ENCODE data around the gene CCDC78.
A peak's percentile ranks its signal among the peaks of the same experiment; 100 is the strongest.

CCDC78 gene

DNA sequence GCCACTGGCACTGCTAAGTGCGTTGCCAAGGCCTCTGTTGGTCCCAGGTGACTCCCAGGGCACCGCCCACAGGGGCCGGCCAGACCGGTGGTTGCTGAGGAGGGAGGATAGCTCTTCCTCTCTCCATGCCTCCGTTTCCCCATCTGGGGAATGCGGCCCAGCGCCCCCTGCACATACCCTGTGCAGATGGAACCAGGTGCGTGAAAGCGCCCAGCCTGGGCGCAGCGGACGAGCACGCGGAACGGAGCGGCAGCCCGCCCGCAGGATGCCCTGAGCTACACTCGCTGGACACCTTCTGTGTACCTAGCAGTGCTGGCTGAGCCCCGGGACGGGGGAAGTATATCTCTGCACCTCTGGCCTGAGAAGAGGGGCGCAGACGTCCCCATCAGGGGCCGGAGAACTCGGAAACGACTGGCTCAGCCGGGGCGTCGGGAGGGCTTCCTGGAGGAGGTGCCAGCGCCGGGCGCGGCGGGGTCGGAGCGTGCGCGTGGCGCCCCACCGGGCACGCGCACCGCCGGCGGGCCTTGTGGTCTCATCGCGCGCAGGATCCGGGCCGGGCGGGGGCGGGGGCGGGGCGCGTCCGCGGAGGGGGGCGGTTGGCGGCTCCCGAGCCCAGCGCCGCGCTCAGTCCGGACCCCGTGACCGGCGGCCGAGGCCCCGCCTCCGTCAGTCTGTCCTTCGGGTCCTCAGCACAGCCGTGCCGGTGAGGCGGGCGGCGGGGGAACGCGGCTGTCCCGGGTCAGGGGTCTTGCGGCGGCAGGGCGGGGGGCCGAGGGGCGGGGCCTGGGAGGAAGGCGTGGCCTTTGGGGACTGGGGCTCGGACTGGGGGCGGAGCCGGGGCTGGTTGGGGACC is at the start of gene CCDC78, which contains the start of gene HAGHL:
TSS of gene CCDC78 (minus strand) at position 6 of the 853 bp plus-strand sequence. CDS start 76 bp downstream, outside the sequence.
TSS of gene HAGHL (plus strand) at position 669 of the 853 bp plus-strand sequence. CDS start 404 bp downstream, outside the sequence.
- Mint-ChIP-seq H3K27me3 (no peaks in the 10 kb centered on the region), H3K9me3 (no peaks in the 10 kb centered on the region), H3K27ac (peak within 1 kb of the TSS; percentile 70), H3K4me3 (peak within 1 kb of the TSS; percentile 84), H3K36me3 (peaks cover 6% of the 10 kb centered on the region), H3K4me1 (peaks cover 36% of the 10 kb centered on the region)
- peak; percentile 62 for ATAC-seq

DNA sequence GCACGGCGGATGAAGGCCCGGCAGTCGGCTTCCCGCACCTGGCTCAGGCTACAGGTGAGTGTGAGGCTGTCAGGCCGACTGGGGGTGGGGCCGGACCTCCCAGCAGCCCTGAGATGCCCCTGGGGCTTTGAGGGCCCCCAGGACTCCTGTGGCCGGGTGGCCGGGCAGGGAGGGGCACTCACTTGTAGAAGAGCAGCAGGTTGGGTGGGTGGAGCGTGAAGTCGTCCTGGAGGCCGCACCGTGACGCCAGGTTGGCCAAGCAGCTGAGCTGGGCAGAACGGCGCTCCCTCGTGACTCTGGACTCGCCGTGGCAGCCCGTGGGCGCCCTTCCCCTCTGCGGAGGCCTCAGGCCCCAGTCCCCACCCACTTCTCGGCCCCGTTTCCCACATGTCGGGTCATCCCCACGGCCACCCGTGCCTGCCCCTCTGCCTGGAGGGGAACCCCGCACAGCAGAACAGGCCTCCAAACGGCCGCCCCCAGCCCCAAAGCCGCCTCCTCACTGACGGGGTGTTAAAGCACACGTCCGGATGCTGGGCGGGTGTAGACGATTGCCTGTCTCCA is 49.1 kb upstream of the CCDC78 start:
- no peaks in the 10 kb centered on the region for H3K4me1 Mint-ChIP-seq
- no peaks in the 10 kb centered on the region for H3K36me3 Mint-ChIP-seq
- H3K27ac Mint-ChIP-seq = no peak overlapping the region
- no peak overlapping the region for H3K4me3 Mint-ChIP-seq
- H3K9me3 Mint-ChIP-seq = no peaks in the 10 kb centered on the region
- peaks cover 5% of the 10 kb centered on the region for H3K27me3 Mint-ChIP-seq
- no peak for ATAC-seq

DNA sequence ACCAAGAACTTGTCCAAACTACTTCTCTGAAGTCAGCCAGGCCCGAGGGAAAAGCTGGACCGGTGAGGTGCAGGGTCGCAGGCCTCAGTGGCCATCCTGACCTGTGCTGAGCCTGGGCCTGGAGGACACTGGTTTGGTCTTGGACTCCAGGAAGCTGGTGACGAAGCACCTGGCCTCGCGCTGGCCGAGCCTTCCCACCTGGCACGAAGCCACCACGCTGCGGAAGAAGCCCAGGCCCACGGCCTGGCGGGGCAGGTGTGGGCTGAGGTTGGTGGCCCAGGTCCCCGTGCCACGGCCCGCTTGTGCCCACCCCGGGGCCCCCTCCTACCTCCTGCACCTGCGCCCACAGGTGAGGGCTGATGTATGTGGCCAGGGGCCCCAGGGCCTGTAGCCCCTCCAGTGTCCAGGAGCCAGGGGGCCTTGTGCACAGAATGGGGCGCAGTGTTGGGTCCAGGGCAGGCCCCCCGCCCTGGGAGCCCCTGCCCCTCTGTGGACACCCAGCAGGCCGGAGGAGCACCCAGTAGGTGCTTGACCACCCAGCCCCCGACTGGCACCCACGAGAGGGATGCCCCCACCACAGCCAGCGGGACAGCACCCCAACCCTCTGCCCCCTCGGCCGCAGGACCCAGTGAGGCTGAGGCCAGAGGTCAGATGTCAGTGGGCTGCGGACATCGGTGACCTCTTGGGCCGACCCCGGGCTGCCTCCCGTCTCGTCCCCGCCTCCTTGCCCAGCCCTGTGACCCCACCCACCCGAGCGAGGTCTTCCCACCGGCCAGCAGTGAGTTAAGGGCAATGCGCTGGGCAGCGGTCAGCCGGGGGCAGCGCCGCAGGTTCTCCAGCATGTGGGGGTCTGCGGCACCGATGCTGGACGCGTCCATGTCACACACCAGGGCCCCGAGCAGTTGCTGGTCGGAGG is 48.1 kb upstream of the CCDC78 start:
- H3K27me3 Mint-ChIP-seq = no peaks in the 10 kb centered on the region
- H3K36me3 Mint-ChIP-seq = no peaks in the 10 kb centered on the region
- ATAC-seq = no peak
- H3K9me3 Mint-ChIP-seq = no peaks in the 10 kb centered on the region
- H3K4me1 Mint-ChIP-seq = no peaks in the 10 kb centered on the region
- no peak overlapping the region for H3K4me3 Mint-ChIP-seq
- H3K27ac Mint-ChIP-seq = no peak overlapping the region

DNA sequence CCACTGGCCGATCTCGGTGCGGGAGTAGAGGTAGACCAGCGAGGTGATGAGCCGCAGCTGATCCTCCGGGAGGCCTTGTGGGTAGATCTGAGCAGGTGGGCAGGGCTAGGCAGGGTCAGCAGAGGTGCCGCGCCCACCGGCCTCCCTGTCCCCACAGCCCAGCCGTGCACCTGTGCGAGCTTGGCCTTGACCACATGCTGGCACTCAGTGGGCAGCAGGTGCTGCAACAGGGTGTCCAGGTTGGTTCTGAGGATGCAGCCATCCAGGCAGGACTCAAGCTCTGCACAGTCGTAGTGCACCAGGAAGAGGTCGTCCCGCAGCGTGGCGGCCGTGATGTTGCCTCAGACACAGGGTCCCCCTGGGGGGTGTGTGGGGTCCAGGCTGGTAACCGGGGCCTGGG is 46.7 kb upstream of the CCDC78 start:
- H3K9me3 Mint-ChIP-seq = no peaks in the 10 kb centered on the region
- no peak overlapping the region for H3K27ac Mint-ChIP-seq
- no peak overlapping the region for H3K4me3 Mint-ChIP-seq
- H3K36me3 Mint-ChIP-seq = no peaks in the 10 kb centered on the region
- H3K4me1 Mint-ChIP-seq = no peaks in the 10 kb centered on the region
- ATAC-seq = no peak
- no peaks in the 10 kb centered on the region for H3K27me3 Mint-ChIP-seq

DNA sequence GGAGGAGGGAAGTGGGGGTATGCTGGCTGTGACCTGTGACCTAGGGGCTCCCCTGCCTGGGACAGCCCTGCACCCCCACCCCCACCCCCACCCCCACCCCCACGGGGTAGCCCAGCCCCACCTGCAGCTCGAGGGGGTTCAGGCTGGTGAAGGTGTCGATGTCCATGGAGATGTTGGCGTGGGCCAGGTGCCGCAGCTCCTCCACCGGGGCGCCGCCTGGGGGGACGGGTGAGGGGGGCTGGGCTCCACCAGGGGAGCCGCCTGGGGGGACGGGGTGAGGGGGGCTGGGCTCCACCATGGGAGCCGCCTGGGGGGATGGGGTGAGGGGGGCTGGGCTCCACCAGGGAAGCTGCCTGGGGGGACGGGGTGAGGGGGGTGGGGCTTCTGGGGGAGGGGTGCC is 44.2 kb upstream of the CCDC78 start:
- Mint-ChIP-seq H3K9me3 (no peaks in the 10 kb centered on the region), H3K4me1 (no peaks in the 10 kb centered on the region), H3K36me3 (no peaks in the 10 kb centered on the region), H3K27ac (no peak overlapping the region), H3K27me3 (peaks cover 15% of the 10 kb centered on the region), H3K4me3 (no peak overlapping the region)
- ATAC-seq = peak; percentile 11

DNA sequence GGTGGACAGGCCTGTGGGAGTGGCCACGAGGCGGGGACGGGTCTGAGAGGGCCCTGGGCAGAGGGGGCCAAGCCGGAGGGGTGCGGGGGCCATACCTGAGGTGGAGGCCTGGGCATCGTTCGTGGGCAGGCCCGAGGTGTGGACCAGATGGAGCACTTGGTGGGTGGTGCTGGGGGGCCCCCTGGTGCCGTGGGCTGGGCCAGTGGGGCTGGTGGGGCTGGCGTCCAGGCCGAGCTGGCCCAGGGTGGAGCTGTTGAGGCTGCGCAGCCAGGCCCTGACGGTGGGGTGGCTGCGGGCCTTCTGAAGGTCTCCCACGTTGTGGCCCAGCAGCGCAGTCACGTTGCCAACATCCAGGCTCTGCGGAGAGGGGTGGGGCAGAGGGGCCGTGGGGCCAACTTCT is 43.7 kb upstream of the CCDC78 start:
- no peaks in the 10 kb centered on the region for H3K36me3 Mint-ChIP-seq
- no peak overlapping the region for H3K4me3 Mint-ChIP-seq
- no peak for ATAC-seq

DNA sequence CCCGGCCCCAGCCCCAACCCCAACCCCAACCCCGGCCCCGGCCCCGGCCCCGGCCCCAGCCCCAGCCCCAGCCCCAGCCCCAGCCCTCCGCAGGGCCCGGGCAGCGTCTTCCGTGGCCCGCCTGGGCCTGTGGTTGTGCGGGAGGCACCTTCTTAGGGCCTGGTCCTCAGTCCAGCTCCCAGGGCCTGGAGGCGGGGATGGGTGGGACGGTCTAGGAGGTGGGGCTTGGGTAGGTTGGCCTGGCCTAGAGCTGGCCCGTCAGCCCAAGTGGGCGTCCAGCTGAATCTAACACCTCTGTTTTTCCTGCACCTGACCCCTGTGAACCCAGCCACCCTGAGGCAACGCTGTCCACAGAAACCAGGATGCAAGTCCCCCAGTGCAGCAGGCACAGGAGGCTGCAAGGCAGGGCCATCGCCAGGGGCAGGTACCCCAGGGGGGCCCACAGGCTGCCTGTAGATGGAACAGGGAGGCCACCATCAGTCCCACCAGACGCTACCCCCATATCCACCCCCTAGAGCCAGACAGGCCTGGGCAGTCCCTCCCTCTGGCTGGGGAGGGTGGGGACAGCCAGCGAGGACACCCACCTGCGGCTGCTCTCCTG is 43.0 kb upstream of the CCDC78 start:
- Mint-ChIP-seq H3K9me3 (no peaks in the 10 kb centered on the region), H3K27ac (no peak overlapping the region), H3K4me1 (no peaks in the 10 kb centered on the region), H3K36me3 (no peaks in the 10 kb centered on the region), H3K27me3 (peaks cover 15% of the 10 kb centered on the region), H3K4me3 (no peak overlapping the region)
- no peak for ATAC-seq

More for the DNA sequence above, 43.7 kb upstream of the CCDC78 start:
- Mint-ChIP-seq H3K27me3 (peaks cover 15% of the 10 kb centered on the region), H3K4me1 (no peaks in the 10 kb centered on the region), H3K9me3 (no peaks in the 10 kb centered on the region), H3K27ac (no peak overlapping the region)

DNA sequence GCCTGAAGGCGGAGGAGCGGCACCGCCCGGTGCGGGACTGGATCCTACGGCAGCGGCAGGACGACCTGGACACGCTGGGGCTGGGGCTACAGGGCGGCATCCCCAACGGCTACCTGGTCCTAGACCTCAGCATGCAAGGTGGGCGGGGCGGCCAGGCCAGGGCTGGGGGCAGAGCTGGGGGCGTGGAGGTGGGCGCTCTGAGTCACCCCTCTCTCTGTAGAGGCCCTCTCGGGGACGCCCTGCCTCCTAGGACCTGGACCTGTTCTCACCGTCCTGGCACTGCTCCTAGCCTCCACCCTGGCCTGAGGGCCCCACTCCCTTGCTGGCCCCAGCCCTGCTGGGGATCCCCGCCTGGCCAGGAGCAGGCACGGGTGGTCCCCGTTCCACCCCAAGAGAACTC is 42.2 kb upstream of the CCDC78 start:
- ATAC-seq = no peak
- no peak overlapping the region for H3K4me3 Mint-ChIP-seq
- peaks cover 24% of the 10 kb centered on the region for H3K27me3 Mint-ChIP-seq
- H3K4me1 Mint-ChIP-seq = no peaks in the 10 kb centered on the region
- no peaks in the 10 kb centered on the region for H3K9me3 Mint-ChIP-seq
- no peak overlapping the region for H3K27ac Mint-ChIP-seq
- no peaks in the 10 kb centered on the region for H3K36me3 Mint-ChIP-seq

DNA sequence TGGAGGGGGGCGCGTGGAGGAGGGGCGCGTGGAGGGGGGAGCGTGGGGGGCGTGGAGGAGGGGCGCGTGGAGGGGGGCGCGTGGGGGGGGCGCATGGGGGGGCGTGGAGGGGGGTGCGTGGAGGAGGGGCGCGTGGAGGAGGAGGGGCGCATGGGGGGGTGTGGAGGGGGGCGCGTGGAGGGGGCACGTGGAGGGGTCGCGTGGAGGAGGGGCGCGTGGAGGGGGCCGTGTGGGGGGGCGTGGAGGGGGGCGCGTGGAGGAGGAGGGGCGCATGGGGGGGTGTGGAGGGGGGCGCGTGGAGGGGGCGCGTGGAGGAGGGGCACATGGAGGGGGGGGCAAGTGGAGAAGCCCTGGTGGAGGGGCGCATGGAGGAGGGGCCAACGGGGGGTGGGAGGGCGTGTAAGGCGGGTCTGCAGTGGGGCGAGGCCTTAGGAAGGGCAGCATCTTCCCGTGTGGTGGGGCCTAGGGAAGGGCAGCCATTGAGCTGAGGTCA is 41.5 kb upstream of the CCDC78 start:
- H3K4me1 Mint-ChIP-seq = no peaks in the 10 kb centered on the region
- no peaks in the 10 kb centered on the region for H3K9me3 Mint-ChIP-seq
- no peaks in the 10 kb centered on the region for H3K36me3 Mint-ChIP-seq
- H3K4me3 Mint-ChIP-seq = no peak overlapping the region
- no peak overlapping the region for H3K27ac Mint-ChIP-seq
- peaks cover 30% of the 10 kb centered on the region for H3K27me3 Mint-ChIP-seq
- ATAC-seq = peak; percentile 56

DNA sequence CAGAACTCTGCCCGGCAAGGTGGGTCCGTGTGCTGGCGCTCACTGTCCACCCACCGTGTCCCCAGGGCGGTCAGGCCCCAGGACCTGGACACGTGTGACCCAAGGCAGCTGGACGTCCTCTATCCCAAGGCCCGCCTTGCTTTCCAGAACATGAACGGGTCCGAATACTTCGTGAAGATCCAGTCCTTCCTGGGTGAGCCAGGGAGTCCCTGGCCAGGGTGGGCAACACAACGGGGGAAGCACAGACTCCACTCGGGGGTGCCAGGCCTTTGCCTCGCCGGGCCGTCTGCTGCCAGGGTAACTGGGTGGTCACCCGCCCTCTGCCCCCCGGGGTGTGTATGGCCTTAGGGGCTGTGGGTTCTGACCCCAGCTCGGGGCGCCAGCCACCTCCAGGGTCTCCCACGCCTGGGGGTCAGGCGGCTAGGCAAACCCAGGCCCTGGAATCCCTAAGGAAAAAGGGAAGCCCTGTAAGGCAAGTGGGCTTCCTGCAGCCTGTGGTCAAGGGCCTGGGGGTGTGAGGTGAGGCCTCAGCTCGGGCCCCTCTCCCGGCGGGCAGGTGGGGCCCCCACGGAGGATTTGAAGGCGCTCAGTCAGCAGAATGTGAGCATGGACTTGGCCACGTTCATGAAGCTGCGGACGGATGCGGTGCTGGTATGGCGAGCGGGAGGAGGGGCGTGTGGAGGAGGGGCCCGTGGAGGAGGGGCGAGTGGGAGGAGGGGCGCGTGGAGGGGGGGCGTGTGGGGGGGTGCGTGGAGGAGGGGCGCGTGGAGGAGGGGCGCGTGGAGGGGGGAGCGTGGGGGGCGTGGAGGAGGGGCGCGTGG is 40.8 kb upstream of the CCDC78 start:
- Mint-ChIP-seq H3K4me1 (no peaks in the 10 kb centered on the region), H3K9me3 (no peaks in the 10 kb centered on the region), H3K36me3 (no peaks in the 10 kb centered on the region), H3K4me3 (no peak overlapping the region), H3K27ac (no peak overlapping the region), H3K27me3 (peaks cover 38% of the 10 kb centered on the region)
- ATAC-seq = no peak

DNA sequence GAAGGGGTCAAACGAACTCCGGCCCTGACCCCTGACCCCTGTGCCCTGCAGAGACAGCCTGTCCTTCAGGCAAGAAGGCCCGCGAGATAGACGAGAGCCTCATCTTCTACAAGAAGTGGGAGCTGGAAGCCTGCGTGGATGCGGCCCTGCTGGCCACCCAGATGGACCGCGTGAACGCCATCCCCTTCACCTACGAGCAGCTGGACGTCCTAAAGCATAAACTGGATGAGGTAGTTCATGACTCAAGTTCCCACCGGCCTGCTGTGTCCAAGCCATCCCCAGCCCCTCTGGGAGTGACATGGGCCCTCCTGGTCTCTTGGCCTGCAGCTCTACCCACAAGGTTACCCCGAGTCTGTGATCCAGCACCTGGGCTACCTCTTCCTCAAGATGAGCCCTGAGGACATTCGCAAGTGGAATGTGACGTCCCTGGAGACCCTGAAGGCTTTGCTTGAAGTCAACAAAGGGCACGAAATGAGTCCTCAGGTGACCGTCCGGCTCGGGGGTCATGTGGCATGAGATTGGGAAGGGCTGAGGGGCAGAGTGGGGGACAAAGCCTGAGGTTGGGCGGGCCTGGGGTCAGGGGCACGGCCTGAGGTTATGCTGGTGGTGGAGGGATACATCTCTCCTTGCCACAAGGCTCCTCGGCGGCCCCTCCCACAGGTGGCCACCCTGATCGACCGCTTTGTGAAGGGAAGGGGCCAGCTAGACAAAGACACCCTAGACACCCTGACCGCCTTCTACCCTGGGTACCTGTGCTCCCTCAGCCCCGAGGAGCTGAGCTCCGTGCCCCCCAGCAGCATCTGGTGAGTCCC is 40.0 kb upstream of the CCDC78 start:
- Mint-ChIP-seq H3K4me3 (no peak overlapping the region), H3K9me3 (no peaks in the 10 kb centered on the region), H3K27ac (no peak overlapping the region), H3K4me1 (no peaks in the 10 kb centered on the region), H3K27me3 (peaks cover 46% of the 10 kb centered on the region), H3K36me3 (no peaks in the 10 kb centered on the region)
- ATAC-seq = no peak

DNA sequence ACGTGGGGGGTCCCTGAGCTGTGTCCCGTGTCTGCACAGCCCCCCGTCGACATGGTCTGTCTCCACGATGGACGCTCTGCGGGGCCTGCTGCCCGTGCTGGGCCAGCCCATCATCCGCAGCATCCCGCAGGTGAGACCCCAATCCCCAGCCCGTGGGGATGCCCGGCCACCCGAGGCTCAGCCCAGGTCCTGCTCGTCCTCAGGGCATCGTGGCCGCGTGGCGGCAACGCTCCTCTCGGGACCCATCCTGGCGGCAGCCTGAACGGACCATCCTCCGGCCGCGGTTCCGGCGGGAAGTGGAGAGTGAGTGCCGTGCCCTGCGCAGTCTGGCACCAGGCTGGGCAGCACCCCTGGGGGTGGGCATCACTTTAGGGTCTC is 39.2 kb upstream of the CCDC78 start:
- Mint-ChIP-seq H3K9me3 (no peaks in the 10 kb centered on the region), H3K27me3 (peaks cover 53% of the 10 kb centered on the region), H3K27ac (no peak overlapping the region), H3K36me3 (no peaks in the 10 kb centered on the region), H3K4me1 (no peaks in the 10 kb centered on the region), H3K4me3 (no peak overlapping the region)
- no peak for ATAC-seq

DNA sequence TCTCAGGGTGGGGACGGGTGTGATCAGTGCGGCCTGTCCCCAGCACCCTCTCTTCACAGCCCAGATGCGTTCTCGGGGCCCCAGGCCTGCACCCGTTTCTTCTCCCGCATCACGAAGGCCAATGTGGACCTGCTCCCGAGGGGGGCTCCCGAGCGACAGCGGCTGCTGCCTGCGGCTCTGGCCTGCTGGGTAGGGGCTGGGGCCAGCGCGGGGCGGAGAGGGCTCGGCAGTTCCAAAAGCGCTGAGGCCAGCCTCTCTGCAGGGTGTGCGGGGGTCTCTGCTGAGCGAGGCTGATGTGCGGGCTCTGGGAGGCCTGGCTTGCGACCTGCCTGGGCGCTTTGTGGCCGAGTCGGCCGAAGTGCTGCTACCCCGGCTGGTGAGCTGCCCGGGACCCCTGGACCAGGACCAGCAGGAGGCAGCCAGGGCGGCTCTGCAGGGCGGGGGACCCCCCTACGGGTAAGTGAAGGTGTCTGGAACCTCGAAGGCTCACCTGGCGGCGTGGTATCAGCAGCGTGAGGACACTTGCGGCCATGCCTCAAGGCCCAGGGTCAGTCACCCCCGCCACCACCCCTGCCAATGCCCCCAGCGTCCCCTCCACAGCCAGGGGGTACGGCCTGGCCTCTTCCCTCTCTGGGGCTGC is 38.7 kb upstream of the CCDC78 start:
- no peaks in the 10 kb centered on the region for H3K36me3 Mint-ChIP-seq
- no peaks in the 10 kb centered on the region for H3K9me3 Mint-ChIP-seq
- H3K4me1 Mint-ChIP-seq = no peaks in the 10 kb centered on the region
- peaks cover 53% of the 10 kb centered on the region for H3K27me3 Mint-ChIP-seq
- H3K27ac Mint-ChIP-seq = no peak overlapping the region
- no peak for ATAC-seq
- no peak overlapping the region for H3K4me3 Mint-ChIP-seq

Measured in stimulated activated memory B cell treated with anti-CD40 and anti-IgM and Interleukin-4, amounts not matched to agents 10 μg/mL and 1 μg/mL and 100 μg/mL, for 72 hours (primary cell).